Measurements from ENCODE around the gene ATRIP.
A peak's percentile ranks its signal among the peaks of the same experiment; 100 is the strongest.
"Not testable (repeated sequence)": the region's sequence is repeated elsewhere in the genome, so short reads cannot be mapped to it uniquely, and the experiment has no call there.

Gene ATRIP

DNA sequence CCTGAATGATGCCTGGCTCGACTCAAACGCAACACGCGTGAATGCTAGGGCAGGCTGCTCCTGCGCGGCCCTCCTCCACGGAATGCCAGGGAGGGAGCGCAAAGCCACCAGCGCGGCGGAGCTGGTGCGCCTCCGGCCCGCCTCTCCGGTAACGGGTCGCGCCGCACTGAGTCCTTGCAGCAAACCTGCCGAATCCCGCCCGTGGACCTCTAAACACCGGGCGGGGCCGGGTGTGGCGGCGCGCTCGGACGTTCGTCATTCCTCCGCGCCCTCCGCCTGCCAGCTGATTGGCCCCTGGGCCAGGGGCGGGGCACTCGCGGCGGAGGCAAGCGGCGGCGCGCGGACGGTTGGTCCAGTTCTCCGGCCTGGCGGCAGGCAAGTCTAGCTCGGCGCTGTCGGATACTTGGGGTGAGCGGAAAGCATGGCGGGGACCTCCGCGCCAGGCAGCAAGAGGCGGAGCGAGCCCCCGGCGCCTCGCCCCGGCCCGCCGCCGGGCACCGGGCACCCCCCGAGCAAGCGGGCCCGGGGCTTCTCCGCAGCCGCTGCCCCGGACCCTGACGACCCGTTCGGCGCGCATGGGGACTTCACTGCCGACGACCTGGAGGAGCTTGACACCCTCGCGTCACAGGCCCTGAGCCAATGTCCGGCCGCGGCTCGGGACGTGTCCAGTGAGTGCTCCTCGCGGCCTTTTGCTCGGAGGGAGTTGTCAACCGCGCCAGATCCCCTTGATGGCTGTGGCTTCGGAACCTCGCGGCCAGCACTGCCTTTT is at the start of gene ATRIP:
ATRIP (plus strand) TSS at position 313 of the 769 bp plus-strand sequence; CDS start at position 422, 109 bp downstream.
- DNase-seq: peak; percentile 69

DNA sequence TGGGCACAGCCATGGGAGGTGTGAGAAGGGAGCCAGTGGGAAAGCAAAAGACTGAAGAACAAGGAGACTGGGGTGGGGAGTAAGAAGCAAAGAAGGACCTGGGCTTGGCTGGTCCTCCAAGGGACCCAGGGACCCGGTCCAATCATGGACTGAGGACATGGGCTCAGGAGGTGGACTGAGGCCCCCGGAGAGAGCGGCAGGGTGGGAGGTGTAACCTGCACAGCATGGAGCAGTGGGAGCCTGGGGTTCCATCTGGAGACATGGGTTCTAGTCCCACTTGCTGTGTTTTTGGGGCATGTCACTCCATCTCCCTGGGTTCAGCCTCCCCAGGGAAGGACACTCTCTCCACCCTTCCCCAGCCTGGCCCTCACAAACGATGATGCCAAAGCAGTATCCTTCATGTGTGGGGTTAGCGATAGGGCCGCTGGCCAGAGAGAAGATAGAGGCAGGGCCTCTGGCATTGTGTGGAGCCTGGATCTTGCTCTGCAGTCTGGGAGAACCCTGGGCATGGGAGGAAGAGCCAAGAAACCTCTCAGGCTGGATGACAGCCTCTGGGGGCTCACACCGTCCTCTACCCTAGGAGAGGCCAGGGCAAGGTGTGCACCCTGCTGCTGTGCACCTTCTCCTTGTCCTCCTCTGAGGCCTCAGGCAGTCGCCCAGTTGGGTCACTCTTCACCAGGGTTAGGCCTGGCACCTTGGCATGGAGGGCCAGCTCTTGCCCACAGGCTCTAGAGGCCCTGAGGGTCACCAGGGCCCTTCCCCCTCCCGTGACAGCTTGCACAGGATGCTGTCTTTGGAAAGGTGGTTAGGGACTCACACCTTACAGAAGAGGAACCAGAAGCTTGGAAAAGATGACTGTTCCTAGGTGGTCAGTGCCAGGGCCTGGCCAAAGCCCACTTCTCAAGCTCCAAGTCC is 48.5 kb upstream of the ATRIP start:
- no peak for DNase-seq

DNA sequence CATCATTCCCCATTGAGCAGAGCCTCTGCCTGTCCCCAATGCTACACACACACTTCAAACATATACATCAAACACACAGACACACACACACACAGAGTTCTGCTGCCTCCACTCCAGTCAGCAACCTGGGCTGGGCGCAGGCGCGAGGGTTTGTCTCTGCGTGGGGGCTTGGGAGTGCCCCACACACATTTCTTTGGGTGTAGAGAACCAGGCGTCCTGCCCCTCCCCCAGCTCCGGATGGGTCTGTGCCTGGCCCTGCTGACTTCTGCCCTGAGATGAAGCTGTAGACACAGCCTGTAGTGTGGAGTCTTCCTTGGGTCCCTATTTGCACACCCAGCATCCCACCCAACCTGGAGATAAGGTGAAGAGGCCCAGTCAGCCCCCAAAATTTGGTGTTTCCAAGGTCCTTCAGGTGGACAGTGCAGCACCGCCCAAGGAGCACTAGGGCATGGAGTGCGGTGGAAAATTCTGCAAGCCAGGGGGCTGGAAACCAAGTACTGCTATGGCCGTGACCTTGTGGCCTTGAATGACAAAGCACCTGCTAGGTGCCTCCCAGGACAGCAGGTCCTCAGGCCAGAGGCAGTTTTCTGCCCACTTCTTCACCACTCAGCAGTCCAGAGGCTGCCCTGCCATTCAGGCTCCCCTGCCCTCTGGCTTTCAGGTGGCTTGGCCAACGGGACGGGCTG is 47.7 kb upstream of the ATRIP start:
- no peak for DNase-seq

DNA sequence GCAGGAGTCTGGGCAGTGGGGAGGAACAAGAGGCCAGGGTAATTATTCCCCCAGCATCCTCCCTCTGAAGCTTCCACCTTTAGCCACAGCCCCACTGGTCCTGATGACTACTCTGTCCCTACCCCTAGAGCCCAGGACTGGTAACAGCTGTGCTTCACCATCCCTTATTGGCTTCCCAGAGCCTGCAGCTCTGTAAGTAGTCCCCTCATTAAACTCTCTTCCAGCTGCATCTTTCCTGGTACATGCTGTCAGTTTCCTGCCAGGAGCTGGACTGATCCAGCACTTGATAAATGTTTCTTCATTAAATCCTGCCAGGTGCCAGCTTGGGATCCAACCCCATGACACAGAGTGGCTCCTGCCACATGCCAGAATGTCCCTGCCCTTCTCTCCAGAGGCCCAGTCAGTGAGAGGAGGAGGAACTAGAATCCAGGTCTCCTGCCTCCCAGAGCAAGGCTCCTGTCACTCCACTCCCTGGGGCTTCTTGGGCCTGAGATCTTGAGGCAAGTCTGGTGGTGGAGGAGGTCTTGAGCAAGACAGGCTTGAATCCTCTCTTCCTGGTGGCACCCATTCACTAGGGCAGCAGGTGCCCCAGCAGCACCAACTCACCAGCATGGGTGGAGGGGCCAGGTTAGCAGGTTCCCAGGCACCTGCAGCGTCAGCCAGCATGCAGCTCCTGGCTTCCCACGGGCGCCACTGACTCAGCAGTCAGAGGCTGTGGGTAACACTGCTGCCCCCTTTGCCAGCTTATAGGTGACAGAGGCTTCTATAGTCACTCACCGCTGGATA is 47.0 kb upstream of the ATRIP start:
- no peak for DNase-seq

DNA sequence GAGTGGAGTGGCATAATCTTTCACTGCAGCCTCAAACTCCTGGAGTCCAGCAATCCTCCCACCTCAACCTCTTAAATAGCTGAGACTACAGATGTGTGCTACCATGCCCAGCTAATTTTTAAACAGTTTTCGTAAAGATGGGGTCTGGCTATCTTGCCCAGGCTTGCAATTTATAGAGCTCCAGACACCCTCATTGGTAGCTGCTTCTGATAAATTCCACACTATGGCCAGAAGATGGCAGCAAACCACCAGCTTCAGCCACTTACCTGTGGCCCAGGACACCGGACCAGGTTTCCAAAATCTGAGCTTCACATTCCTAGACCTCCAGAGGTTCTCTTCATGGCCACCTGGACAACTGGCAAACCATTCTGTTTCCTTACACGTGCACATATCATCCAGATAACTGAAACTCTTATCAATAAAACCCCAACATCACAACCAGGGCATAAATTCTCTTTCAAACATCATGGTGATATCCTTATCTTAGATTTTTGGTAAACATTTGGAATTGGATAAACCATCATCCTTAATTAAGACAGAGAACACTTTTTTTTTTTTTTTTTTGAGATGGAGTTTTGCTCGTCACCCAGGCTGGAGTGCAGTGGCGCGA is 45.6 kb upstream of the ATRIP start:
- no peak for DNase-seq

DNA sequence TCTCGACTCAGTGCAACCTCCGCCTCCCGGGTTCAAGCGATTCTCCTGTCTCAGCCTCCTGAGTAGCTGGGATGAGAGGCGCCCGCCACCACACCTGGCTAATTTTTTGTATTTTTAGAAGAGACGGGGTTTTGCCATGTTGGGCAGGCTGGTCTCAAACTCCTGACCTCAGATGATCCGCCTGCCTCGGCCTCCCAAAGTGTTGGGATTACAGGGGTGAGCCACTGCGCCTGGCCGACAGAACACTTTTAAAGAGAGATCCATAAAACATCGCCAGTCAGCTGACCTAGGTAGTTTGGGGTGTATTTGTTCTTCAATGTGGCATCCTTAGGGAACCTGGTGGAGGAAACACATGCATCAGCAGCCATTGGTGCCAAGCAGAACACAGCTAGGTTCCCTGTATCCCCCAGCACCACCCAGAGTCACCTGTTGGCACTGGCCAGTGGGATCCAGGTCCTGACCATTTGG is 45.1 kb upstream of the ATRIP start:
- DNase-seq: not testable (repeated sequence)

DNA sequence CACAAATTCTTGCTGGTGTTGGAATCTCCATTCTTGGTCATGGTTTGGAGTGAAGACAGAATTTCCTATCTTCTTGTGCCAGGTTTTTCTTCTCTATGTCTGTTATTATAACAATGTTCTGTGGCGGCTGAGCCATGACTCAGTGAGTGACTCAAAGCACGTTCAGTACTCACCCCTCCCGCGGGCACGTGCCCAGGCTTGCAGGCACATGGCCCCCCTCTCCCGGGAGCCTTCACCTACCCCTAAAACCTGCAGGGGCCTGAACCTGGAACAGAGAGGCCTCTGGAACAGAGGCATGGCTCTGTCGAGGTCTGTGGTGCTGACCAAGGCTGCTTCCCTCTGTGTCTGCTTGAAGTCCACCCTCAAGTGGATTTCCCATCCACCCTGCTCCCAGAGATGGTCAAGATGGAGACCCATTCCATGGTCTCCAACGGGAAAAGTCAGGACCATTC is 44.2 kb upstream of the ATRIP start:
- DNase-seq: no peak

DNA sequence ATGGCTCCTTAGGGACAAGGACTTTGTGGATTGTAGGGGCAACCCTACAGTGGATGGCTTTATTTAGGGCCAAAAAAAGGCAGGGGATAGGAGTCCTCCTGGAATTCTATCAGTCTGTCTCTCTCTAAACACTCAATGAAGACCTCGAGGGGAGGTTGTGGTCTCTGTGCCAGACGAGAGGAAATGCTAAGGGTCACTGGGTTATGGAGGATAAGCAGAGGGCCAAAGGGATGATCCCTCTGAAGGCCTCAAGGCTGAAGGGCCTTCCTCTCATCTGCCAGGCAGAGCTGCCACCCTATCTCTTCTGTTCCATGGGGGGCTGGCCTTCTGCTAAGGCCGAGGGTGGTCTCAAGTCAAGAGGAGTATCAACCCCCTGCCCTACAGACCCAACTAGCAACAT is 43.6 kb upstream of the ATRIP start:
- DNase-seq: no peak

DNA sequence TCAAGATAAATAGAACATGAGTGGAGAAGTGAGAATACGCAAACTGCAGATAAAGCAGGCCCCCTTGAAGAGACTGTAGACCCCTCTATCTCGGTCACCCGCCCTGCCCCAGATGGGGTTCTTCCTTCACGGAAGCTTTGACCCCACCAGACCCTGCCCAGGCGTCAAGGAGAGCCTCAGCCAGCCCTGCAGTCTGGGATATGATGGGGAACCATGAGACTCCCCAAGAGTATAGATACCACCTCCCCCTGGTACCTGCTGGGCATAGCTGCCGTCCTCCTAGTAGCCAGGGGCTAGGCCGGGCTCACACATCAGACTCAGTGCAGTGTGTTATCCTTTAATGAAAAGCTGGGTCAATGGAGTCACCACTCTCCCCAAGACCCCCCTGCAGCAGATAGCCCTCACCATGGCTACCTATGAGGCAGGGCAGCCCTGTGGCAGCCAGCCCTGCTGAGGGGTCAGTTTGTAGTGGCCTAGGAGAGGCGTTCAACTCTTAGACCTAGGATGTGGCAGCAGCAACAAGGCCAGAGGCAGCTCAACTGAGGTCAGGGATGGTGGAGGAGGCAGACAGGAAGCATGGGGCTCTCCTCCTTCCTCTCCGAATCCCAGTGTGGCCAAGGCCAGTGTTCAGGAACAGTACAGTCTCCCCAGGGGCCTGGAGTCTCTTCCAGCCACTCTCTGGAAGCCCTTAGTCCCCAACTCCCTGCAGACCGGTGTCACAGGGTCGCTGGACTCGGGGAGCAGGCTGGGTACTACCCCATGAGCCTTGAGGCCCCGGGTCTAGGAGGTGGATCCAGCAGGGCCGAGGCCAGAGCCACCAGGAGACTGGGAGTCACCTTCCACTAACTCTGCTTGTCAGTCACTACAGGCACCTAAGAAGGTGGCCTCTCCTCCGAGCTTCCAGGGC is 42.8 kb upstream of the ATRIP start:
- DNase-seq: no peak

DNA sequence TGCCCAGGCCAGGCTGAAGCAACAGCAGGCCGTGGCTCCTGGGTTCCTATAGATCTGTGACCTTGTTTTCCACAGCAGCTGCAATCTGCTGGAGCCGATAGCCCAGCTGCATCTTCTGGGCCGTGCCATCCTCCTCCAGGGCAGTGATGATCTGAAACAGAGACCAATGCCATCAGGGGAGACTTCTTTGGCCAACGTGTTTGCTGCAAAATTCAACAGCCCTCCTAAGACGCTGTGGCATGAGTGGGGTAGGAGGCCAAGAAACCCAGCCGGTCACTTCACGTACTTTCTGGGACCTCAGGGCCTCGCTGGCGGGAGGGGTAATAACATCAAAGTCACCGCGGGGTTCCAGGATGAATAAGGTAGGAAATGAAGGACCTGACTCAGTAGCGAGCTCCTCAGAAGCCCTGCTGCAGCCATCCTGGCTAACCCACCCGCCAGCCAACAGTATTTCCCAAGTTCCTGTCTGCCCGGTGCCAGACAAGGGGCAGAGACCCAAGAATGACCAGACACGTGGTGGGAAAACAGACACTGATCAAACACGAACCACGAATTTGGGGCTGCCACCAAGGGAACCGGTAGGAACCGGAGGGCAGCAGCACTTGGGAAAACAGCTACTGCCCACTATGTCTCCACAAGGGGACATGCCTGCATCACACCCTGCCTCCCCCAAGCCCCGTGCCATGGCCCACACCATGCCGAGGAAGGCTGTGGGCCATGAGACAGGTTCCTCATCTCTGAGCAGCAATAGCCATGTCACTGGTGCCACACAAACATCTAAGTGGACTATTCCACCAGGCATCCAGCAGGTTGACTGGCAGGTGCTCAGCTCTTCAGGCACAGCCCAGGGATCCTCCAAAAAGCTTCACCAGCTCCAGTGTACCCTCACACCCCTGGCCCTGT is 41.8 kb upstream of the ATRIP start:
- no peak for DNase-seq

DNA sequence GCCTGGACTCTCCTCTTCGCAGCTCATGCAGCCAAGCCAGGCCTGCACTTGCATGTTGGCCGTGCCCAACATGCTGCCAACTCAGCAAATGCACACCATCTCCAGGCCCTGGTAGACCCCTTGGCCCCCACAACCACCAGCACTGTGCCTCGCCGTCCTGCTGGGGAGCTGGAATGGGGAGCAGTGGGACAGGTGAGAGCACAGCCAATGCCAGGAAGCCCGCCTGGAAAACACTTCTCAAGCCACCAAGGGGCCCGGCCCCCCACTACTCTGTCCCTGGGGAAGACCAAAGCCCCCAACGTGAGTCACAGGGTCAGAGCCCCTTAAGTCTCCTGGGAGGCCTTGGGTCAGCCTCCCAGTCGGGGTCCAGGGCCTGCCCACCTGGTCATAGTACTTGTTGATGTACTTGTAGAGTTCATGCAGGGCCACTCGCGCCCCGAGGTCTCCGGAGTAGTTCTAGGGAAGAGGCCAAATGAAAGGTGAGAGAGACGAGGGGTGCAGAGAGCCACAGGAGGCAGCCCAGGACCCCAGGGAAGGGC is 41.1 kb upstream of the ATRIP start:
- DNase-seq: no peak

DNA sequence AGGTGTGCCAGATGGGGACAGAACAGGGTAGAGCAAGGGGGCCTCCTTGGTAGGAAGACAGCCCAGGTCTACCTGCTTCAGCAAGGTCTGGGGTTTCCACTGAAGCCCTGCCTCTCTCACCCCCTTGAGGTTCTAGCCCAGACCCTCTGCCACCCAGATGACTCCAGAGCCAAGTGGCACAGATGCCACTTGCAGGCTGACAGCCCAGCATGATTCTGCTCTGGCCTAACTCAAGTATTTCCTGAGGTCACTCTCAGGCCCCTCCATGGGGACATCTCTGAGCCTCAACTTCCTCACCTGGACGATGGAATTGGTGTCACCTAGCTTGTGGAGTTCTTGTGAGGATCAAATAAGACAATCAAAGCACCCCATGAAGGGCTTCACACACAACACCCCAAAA is 40.6 kb upstream of the ATRIP start:
- no peak for DNase-seq

DNA sequence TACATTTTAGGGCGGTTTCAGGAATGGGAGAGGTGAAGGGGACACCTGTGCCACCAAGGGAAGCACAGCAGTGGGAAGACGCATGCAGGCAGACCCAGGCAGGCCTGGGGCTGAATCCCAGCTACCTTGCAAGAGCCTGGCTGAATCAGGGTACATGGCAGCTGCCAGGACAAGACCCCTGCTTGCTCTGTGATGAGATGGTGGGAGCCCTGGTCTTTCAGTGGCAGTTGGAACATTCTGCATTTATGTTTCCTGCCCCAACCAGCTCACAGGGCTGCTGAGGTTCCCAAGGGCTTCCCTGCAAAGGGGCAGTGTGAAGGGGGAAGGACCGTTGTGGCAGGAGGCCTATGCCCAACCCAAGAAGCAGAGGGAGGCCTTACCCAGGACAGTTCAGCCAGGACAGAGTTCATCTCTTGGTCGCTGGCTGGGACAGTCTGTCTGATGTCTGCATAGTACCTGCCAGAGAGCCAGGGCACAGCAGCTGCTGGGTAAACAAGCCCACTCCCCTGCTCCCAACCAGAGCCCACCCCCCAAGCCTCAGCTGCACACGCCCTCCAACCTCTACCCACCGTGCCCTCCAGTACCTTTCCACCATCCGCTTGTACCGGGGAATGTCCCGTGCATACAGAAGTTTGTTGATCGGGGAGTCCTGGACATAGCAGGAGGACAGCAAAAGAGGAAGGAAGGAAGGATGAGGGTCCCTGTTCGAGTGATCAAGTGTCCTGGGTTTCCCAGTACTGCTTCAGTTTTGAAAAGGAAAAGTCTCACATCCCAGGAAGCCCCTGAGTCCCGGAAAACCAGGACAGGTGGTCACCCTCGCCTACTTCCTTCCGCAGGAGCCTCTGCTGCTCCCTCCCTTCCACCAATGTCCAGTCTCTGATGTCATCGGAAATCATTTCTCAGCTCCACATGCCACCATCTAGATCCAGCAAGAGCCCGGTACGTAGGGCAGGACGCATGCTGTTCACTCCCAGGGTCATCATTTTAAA is 39.8 kb upstream of the ATRIP start:
- no peak for DNase-seq

DNA sequence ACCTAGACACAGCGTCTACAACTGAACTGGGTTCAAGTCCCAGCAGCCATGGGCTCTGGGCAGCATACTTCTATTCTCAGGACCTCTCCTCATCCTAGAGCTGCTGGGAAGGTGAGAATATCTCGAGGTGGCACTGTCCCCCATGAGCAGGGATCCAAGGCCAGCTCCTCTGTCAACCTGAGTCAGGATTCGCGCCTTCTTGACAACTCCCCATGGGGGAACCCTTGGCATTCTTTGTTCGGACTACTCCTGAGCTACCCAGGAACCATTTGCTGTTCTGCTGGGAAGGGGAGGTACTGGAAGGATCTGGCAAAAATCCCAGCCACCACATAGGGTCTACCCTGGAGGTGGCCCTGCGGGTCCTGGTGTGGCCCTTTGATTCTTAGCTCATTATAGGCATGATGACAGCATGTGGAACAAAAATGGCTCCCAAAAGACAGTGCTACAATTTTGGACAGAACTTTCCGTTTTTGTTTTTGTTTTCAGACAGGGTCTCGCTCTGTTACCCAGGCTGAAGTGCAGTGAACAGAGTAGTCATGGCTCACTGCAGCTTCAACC is 38.9 kb upstream of the ATRIP start:
- no peak for DNase-seq

DNA sequence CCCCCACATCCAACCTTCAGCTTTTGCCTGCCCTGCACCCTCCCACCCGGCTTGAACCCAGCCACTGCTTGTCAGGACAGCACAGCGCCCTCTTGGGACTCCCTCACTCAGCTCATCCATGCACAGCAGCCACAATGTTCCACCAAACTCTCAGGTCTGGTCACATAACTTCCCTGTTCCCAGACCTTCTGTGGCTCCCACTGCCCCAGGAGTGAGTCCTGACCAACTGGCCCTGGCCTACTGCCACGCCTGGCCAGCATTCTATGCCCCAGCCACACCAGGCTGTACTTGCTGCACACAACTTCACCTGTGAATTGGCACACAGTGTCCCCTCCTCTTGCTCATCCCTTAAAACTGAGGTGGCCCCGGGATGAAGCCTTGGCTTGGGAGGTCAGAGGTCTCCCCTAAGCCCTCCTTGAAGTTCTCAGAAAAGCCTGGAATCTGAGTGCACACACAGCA is 37.7 kb upstream of the ATRIP start:
- DNase-seq: no peak

DNA sequence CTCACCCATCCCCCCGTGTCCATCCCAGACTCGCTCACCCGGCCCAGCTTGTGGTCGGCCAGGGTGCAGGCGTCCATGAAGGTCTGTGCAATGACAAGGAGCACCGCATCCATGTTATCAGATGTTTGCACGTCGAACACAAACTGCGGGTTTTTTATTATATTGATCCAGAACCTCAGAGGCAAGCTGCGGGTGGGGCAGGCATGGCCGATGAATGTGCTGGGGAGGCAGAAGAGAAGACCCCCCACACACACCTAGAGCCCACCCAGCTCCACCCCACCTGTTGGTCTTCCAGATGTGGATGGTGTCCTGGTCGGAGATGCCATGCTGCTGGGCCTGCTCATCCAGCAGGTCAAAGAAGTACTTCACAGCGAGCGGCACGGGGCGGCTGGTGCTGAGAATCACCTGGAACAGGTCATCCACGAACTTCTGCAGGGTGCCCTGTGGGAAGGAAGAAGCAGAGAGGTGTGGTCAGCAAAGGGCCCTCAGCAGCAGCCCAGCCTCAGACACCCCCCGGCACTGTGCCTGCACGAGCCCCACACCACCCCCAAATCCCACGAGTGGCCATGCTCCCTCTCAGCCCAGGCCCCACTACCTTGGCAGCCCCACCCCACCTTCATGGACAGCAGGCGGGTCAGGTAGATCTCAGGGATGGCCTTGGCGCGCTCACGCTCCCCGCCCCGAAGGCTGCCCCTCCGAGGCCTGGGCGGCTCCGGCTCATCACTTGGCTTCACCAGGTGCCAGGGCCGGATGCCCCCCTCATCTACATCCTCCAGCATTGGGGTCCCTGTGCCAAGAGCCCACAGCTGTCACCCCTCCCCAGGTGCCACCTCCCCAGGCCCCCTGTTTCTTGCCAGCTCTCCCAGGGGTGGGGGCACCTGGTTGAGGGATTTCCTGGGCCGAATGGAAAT is 37.0 kb upstream of the ATRIP start:
- no peak for DNase-seq
